H1 (cell line): ENCODE measurements around the gene OR4A47. TPM values are rescaled to one million over a fixed set of nuclear protein-coding genes. Genes with fewer than 3 reads are reported as not detected.
"Not testable (repeated sequence)": the region's sequence is repeated elsewhere in the genome, so short reads cannot be mapped to it uniquely, and the experiment has no call there.

Experiments used
- CTCF ChIA-PET: fragments of 300-600 bp; sonication (Branson Sonifier 250); formaldehyde crosslinking; loops from one replicate; lab custom pipeline; 2021; ENCODE audit not compliant: partially characterized antibody; lab: Charles Lee
- POLR2A ChIA-PET: fragments of 300-600 bp; sonication (Branson Sonifier 250); formaldehyde crosslinking; loops from one replicate; lab custom pipeline; 2021; ENCODE audit warnings: inconsistent platforms; ENCODE audit not compliant: partially characterized antibody; lab: Charles Lee
- DNase-seq, 2 experiments: peaks; one replicate each; pipeline versions ENCODE4 v3.0.0 to v3.0.0-alpha.2; 2010 to 2022; ENCODE audit warnings: low spot score in 2 of 2, low read depth in 1 of 2, mixed read lengths in 1 of 2
- FAIRE-seq: peaks from 2 replicates; lab custom pipeline; 2011; peaks lifted over from hg19 to GRCh38; lab: Jason Lieb, UNC
- H2AFZ ChIP-seq: 2 replicates; pipeline ENCODE4 v1.8.1; 2012; ENCODE audit warnings: low read length, inconsistent platforms
- H2AK5ac ChIP-seq: 2 replicates; pipeline ENCODE4 v1.6.1; 2013; ENCODE audit warnings: low read depth, low read length
- H2BK120ac ChIP-seq: replicated peaks from 2 replicates; pipeline ENCODE3; 2013; ENCODE audit warnings: low read depth, low read length, inconsistent platforms
- H2BK12ac ChIP-seq: 2 replicates; pipeline ENCODE4 v1.6.1; 2013; ENCODE audit warnings: low read depth, low read length
- H2BK15ac ChIP-seq: 2 replicates; pipeline ENCODE4 v1.6.1; 2013; ENCODE audit warnings: low read length
- H2BK20ac ChIP-seq: 2 replicates; pipeline ENCODE4 v1.6.1; 2013; ENCODE audit warnings: low read length
- H2BK5ac ChIP-seq: 2 replicates; pipeline ENCODE4 v1.6.1; 2013; ENCODE audit warnings: low read depth, low read length
- H3K14ac ChIP-seq: 2 replicates; pipeline ENCODE4 v1.6.1; 2013; ENCODE audit warnings: inconsistent platforms; ENCODE audit not compliant: insufficient read length
- H3K18ac ChIP-seq: 2 replicates; pipeline ENCODE4 v1.6.1; 2013; ENCODE audit warnings: low read length; ENCODE audit errors: extremely low read depth
- H3K23ac ChIP-seq: 2 replicates; pipeline ENCODE4 v1.6.1; 2013; ENCODE audit warnings: inconsistent platforms; ENCODE audit not compliant: insufficient read length
- H3K23me2 ChIP-seq: 2 replicates; pipeline ENCODE4 v1.6.1; 2013; ENCODE audit warnings: low read depth, low read length
- H3K27ac ChIP-seq: 2 replicates; pipeline ENCODE4 v1.6.1; 2011; ENCODE audit warnings: low read depth, low read length, inconsistent platforms
- H3K27me3 ChIP-seq, 4 experiments: replicated peaks in 1 of 4; 1 replicate in 1 of 4; 2 replicates in 3 of 4; pipeline versions ENCODE4 v1.6.1 to v1.8.1; 2011 to 2013; ENCODE audit warnings: low read length in 3 of 4, mild to moderate bottlenecking in 3 of 4, inconsistent platforms in 2 of 4, mixed read lengths in 2 of 4, moderate library complexity in 1 of 4; ENCODE audit not compliant: control insufficient read depth in 3 of 4, insufficient read depth in 3 of 4; ENCODE audit errors: extremely low read depth in 1 of 4
- H3K36me3 ChIP-seq, 4 experiments: 2 replicates each; pipeline versions ENCODE4 v1.6.1 to v1.8.1; 2011 to 2013; ENCODE audit warnings: mild to moderate bottlenecking in 4 of 4, low read length in 3 of 4, moderate library complexity in 2 of 4, control low read depth in 1 of 4, inconsistent platforms in 1 of 4; ENCODE audit not compliant: insufficient read depth in 4 of 4, control insufficient read depth in 2 of 4
- H3K4ac ChIP-seq: replicated peaks from 2 replicates; pipeline ENCODE3; 2013; ENCODE audit warnings: low read length, low read depth, mixed read lengths, inconsistent platforms; ENCODE audit not compliant: insufficient read length
- H3K4me1 ChIP-seq, 4 experiments: replicated peaks in 1 of 4; 1 replicate in 1 of 4; 2 replicates in 3 of 4; pipeline versions ENCODE4 v1.6.1 to v1.8.1; 2011 to 2013; ENCODE audit warnings: low read length in 3 of 4, inconsistent platforms in 2 of 4, mixed read lengths in 1 of 4; ENCODE audit not compliant: insufficient read depth in 4 of 4, control insufficient read depth in 3 of 4
- H3K4me2 ChIP-seq, 2 experiments: 2 replicates each; pipeline versions ENCODE4 v1.6.1 to v1.8.1; 2011 to 2013; ENCODE audit warnings: low read depth in 2 of 2, low read length in 2 of 2, control low read depth in 1 of 2, inconsistent platforms in 1 of 2, mild to moderate bottlenecking in 1 of 2; ENCODE audit not compliant: insufficient read depth in 1 of 2
- H3K4me3 ChIP-seq, 4 experiments: fragments of 200-600, 300-600 bp in 1 of 4; sonication (generic), shearing (Covaris generic), sonication (Bioruptor Twin) in 1 of 4; 2 replicates each; pipeline versions ENCODE4 v1.5.1 to v1.8.1; 2011 to 2016; ENCODE audit warnings: low read length in 4 of 4, low read depth in 3 of 4, control low read depth in 2 of 4, inconsistent platforms in 2 of 4, mild to moderate bottlenecking in 2 of 4, mixed read lengths in 1 of 4, moderate library complexity in 1 of 4; ENCODE audit not compliant: insufficient read depth in 2 of 4; ENCODE audit errors: extremely low read depth in 1 of 4
- H3K56ac ChIP-seq: replicated peaks from 2 replicates; pipeline ENCODE3; 2013; ENCODE audit warnings: low read depth, mild to moderate bottlenecking, mixed read lengths, low read length, inconsistent platforms; ENCODE audit not compliant: insufficient read length
- H3K79me1 ChIP-seq: 2 replicates; pipeline ENCODE4 v1.6.1; 2013; ENCODE audit warnings: low read depth, low read length, control low read depth
- H3K79me2 ChIP-seq, 2 experiments: 2 replicates each; pipeline versions ENCODE4 v1.6.1 to v1.8.1; 2012 to 2013; ENCODE audit warnings: low read length in 2 of 2, mild to moderate bottlenecking in 2 of 2, inconsistent platforms in 1 of 2; ENCODE audit not compliant: insufficient read depth in 2 of 2, control insufficient read depth in 1 of 2
- H3K9ac ChIP-seq, 4 experiments: replicated peaks in 1 of 4; 1 replicate in 1 of 4; 2 replicates in 3 of 4; pipeline versions ENCODE4 v1.6.1 to v1.8.1; 2011 to 2013; ENCODE audit warnings: low read depth in 3 of 4, low read length in 3 of 4, control low read depth in 2 of 4, mild to moderate bottlenecking in 2 of 4, moderate library complexity in 2 of 4, inconsistent platforms in 1 of 4; ENCODE audit errors: extremely low read depth in 1 of 4
- H3K9me3 ChIP-seq, 2 experiments: 2 replicates each; pipeline versions ENCODE4 v1.6.1 to v1.8.1; 2012 to 2013; ENCODE audit warnings: mild to moderate bottlenecking in 2 of 2, moderate library complexity in 2 of 2, control low read depth in 1 of 2, inconsistent platforms in 1 of 2, low read depth in 1 of 2, low read length in 1 of 2, mixed read lengths in 1 of 2; ENCODE audit not compliant: insufficient read depth in 2 of 2
- H4K20me1 ChIP-seq, 2 experiments: replicated peaks in 1 of 2; 2 replicates each; pipeline versions ENCODE3 to v1.8.1; 2011 to 2013; ENCODE audit warnings: inconsistent platforms in 2 of 2, low read length in 2 of 2, mild to moderate bottlenecking in 1 of 2; ENCODE audit not compliant: insufficient read depth in 2 of 2, control insufficient read depth in 1 of 2
- H4K5ac ChIP-seq: 2 replicates; pipeline ENCODE4 v1.6.1; 2013; ENCODE audit warnings: low read length, low read depth, mixed read lengths, inconsistent platforms; ENCODE audit not compliant: insufficient read length
- H4K8ac ChIP-seq: 2 replicates; pipeline ENCODE4 v1.8.0; 2013; ENCODE audit warnings: mild to moderate bottlenecking, moderate library complexity, low read length, inconsistent platforms; ENCODE audit not compliant: insufficient read depth; ENCODE audit errors: extremely low read depth
- H4K91ac ChIP-seq: replicated peaks from 2 replicates; pipeline ENCODE3; 2013; ENCODE audit warnings: low read length, mixed read lengths, inconsistent platforms; ENCODE audit not compliant: insufficient read length
- polyA plus RNA-seq, 7 experiments: library from polyadenylated mRNA; depleted of rRNA in 3 of 7; stranded (reverse) in 5 of 7; unstranded in 2 of 7; fragments of >200 nt in 5 of 7; fragments of 200-250 nt in 2 of 7; gene quantifications; 1 replicate in 5 of 7; 2 replicates in 1 of 7; 4 replicates in 1 of 7; pipeline versions ENCODE4 v1.2.1 to v1.2.3, GENCODE V29; 2011 to 2013; ENCODE audit warnings: missing spikeins in 2 of 7, mixed read lengths in 2 of 7
- total RNA-seq: library from RNA; stranded (reverse); fragmentation: NEBNext Ultra II Directional; extraction: Animal tissue kit (Norgen Biotek cat#: 25700); gene quantifications from 2 replicates; pipeline ENCODE4 v1.2.1, GENCODE V29; 2021

Gene OR4A47
- total and polyA plus RNA-seq, 2 of the 8 experiments (the other 6 are each of a cell fraction or from before 2014, with no cell fraction given): not detected

GRCh38 chr11:48506169-48506568 is 17.6 kb downstream of the OR4A47 start:
- POLR2A ChIA-PET, H3K79me2 ChIP-seq, H2BK5ac ChIP-seq: not testable (repeated sequence)

More at GRCh38 chr11:48506169-48506568, 17.6 kb downstream of the OR4A47 start:
- H3K18ac ChIP-seq, H4K5ac ChIP-seq, H2BK15ac ChIP-seq, H3K4me2 ChIP-seq, H3K9me3 ChIP-seq, H2BK12ac ChIP-seq, H3K4me1 ChIP-seq, H3K9ac ChIP-seq, H3K23me2 ChIP-seq, H2AK5ac ChIP-seq, H2BK120ac ChIP-seq, H3K27ac ChIP-seq, DNase-seq, H3K79me1 ChIP-seq, H2AFZ ChIP-seq, H3K36me3 ChIP-seq, CTCF ChIA-PET, H3K56ac ChIP-seq, H3K14ac ChIP-seq, H3K27me3 ChIP-seq, FAIRE-seq, H3K4ac ChIP-seq, H3K23ac ChIP-seq, H4K91ac ChIP-seq, H3K4me3 ChIP-seq, H4K20me1 ChIP-seq, H4K8ac ChIP-seq, H2BK20ac ChIP-seq: not testable (repeated sequence)
